GM18868 (cell line): Measurements from ENCODE around the gene PRKX.
"Not testable (repeated sequence)": the region's sequence is repeated elsewhere in the genome, so short reads cannot be mapped to it uniquely, and the experiment has no call there.

ENCODE experiments used
- ATAC-seq: cut with Tn5 transposase; IDR thresholded peaks from one replicate; pipeline ENCODE4 v1.9.1; 2021; ENCODE audit warnings: mild to moderate bottlenecking, moderate library complexity; ENCODE audit not compliant: unreplicated experiment

PRKX gene

GRCh38 chrX:3585719-3586118, 127.7 kb downstream of the PRKX start:
- no peak for ATAC-seq

GRCh38 chrX:3584415-3584996, 128.9 kb downstream of the PRKX start:
- ATAC-seq, result no peak

GRCh38 chrX:3582451-3582850, 131.0 kb downstream of the PRKX start:
- no peak for ATAC-seq

- ATAC-seq, result no peak
These were observed 131.8 kb downstream of the PRKX start for GRCh38 chrX:3581609-3582108.

- ATAC-seq, result no peak
These were observed 135.9 kb downstream of the PRKX start for GRCh38 chrX:3577551-3577950.

- ATAC-seq, result no peak
These were observed 136.5 kb downstream of the PRKX start for GRCh38 chrX:3576886-3577501.

- no peak for ATAC-seq
These were observed 145.8 kb downstream of the PRKX start for GRCh38 chrX:3567686-3568085.

GRCh38 chrX:3563451-3563850, 150.0 kb downstream of the PRKX start:
- no peak for ATAC-seq

GRCh38 chrX:3560010-3560409, 153.4 kb downstream of the PRKX start:
- not testable (repeated sequence) for ATAC-seq
